ENCODE measurements around the gene TNFAIP8L2. TPM values are rescaled to one million over a fixed set of nuclear protein-coding genes. Genes with fewer than 3 reads are reported as not detected.

Gene TNFAIP8L2
- total RNA-seq, 1 donor from 2014 or later, result not detected

- intact Hi-C loops (cut with DNase I), result loop anchor here (2.0 kb wide), 1 partner anchor 18 kb away; the partner anchor contains the start of gene LYSMD1
- H3K36me3 ChIP-seq, result no peaks in the 10 kb centered on the region
- peak; percentile 83 to 96 for DNase-seq (ENCODE audit: low spot score in 2 of 2)
- no peaks in the 10 kb centered on the region for H3K9me3 ChIP-seq
- TF ChIP-seq CTCF (IDR thresholded peaks at IDR 0.05), result no peak
- peaks cover 0 to 16% of the 10 kb centered on the region in 2 donors for H3K4me1 ChIP-seq
- no peaks in the 10 kb centered on the region for H3K27me3 ChIP-seq
- peak within 1 kb of the TSS; percentile 81 to 93 for H3K4me3 ChIP-seq
- peak within 1 kb of the TSS; percentile 72 to 82 for H3K27ac ChIP-seq
These were observed 9.9 kb upstream of the TNFAIP8L2 start, which contains the start of gene SEMA6C for GRCh38 chr1:151146412-151147131. Gene SEMA6C (minus strand): TSS chr1:151146631. CDS start chr1:151142621, 4,010 bp downstream.

GRCh38 chr1:151147132-151147503, 9.3 kb upstream of the TNFAIP8L2 start:
- H3K9me3 ChIP-seq, result no peaks in the 10 kb centered on the region
- H3K27me3 ChIP-seq, result no peaks in the 10 kb centered on the region
- H3K4me3 ChIP-seq, result peak overlapping the region; percentile 81 to 93
- H3K27ac ChIP-seq, result peak overlapping the region; percentile 71 to 82
- peaks cover 0 to 16% of the 10 kb centered on the region in 2 donors for H3K4me1 ChIP-seq
- H3K36me3 ChIP-seq, result no peaks in the 10 kb centered on the region
- intact Hi-C loops (cut with DNase I), result loop anchor here (2.0 kb wide), 1 partner anchor 18 kb away; the partner anchor contains the start of gene LYSMD1
- DNase-seq (ENCODE audit: low spot score in 2 of 2), result peak in 1 of 2 donors; percentile 58
- no peak for TF ChIP-seq CTCF (IDR thresholded peaks at IDR 0.05)

GRCh38 chr1:151147665-151148064, 8.8 kb upstream of the TNFAIP8L2 start:
- H3K4me3 ChIP-seq, result peak overlapping the region in 1 of 2 donors; percentile 93
- H3K36me3 ChIP-seq, result no peaks in the 10 kb centered on the region
- peak overlapping the region; percentile 71 to 82 for H3K27ac ChIP-seq
- DNase-seq (ENCODE audit: low spot score in 2 of 2), result peak in 1 of 2 donors; percentile 40
- H3K9me3 ChIP-seq, result no peaks in the 10 kb centered on the region
- peaks cover 0 to 16% of the 10 kb centered on the region in 2 donors for H3K4me1 ChIP-seq
- no peaks in the 10 kb centered on the region for H3K27me3 ChIP-seq
- intact Hi-C loops (cut with DNase I), result loop anchor here (2.0 kb wide), 1 partner anchor 17 kb away; the partner anchor contains the start of gene LYSMD1
- no peak for TF ChIP-seq CTCF (IDR thresholded peaks at IDR 0.05)

- Histone ChIP-seq H3K4me1 (peaks cover 0 to 8% of the 10 kb centered on the region in 2 donors), H3K27me3 (no peaks in the 10 kb centered on the region), H3K36me3 (peaks cover 32 to 44% of the 10 kb centered on the region in 2 donors), H3K9me3 (no peaks in the 10 kb centered on the region), H3K4me3 (peak overlapping the region in 1 of 2 donors; percentile 52), H3K27ac (no peak overlapping the region)
- TF ChIP-seq CTCF (IDR thresholded peaks at IDR 0.05), result no peak
- no peak for DNase-seq (ENCODE audit: low spot score in 2 of 2)
- intact Hi-C loops (cut with DNase I), result no loop called here
These were observed 650 bp downstream of the TNFAIP8L2 start for GRCh38 chr1:151157067-151157531.

GRCh38 chr1:151158326-151158725, 1.9 kb downstream of the TNFAIP8L2 start:
- DNase-seq (ENCODE audit: low spot score in 2 of 2), result no peak
- intact Hi-C loops (cut with DNase I), result no loop called here
- H3K27me3 ChIP-seq, result no peaks in the 10 kb centered on the region
- H3K27ac ChIP-seq, result peak overlapping the region in 1 of 2 donors; percentile 20
- TF ChIP-seq CTCF (IDR thresholded peaks at IDR 0.05), result no peak
- H3K9me3 ChIP-seq, result no peaks in the 10 kb centered on the region
- H3K4me3 ChIP-seq, result peak overlapping the region in 1 of 2 donors; percentile 52
- peaks cover 32 to 44% of the 10 kb centered on the region in 2 donors for H3K36me3 ChIP-seq
- H3K4me1 ChIP-seq, result peaks cover 0 to 10% of the 10 kb centered on the region in 2 donors
